Activated CD4-positive, alpha-beta T cell treated with anti-CD3 and anti-CD28 coated beads, Interleukin-2, Interleukin-6, amounts not matched to agents 100 ng/mL and 50 ng/mL, durations not matched to agents 16 hours and 8 hours (primary cell): Measurements from ENCODE around the gene APCDD1L.
A peak's percentile ranks its signal among the peaks of the same experiment; 100 is the strongest.

Source experiments
- DNase-seq: peaks from one replicate; pipeline ENCODE4 v3.0.0-alpha.2; 2020

APCDD1L gene

DNA sequence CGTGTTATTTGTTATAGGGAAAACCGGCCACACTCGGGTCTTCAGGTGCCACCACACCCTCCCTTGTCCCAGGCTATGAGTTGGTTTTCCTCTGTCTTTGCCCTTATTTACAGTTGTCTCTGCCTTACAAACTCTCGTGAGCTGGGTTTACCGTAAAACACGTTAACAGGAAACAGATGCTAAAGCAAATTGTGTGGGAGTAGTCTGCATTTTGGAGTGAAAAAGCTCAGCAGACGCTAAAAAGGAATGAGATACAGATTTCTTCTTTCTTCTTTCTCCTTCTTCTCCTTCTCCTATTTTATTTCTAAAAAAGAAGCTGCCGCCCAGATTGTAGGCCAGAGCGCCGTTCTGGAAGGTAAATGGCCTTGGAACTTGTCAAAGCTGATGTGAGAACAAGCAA lies 51.9 kb downstream of the APCDD1L start:
- no peak for DNase-seq

DNA sequence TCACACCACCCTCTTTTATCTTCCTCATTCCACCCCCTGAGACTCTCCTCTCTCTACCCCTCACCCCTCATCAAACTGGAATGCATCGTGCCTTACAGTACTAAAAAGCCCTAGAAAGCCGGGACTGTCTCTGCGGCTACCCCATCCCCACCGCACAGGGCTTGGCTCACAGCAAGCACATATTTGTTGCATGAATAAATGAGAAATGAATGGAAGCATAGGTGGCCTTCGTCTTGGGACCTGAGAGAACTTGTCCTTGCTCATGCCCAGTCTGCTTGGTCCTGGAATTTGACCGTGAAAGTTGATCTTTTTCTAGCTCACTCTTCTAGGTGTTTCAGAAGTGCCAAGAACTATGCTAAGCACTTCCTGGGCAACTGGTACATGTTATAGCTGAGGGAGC lies 53.3 kb downstream of the APCDD1L start:
- no peak for DNase-seq

DNA sequence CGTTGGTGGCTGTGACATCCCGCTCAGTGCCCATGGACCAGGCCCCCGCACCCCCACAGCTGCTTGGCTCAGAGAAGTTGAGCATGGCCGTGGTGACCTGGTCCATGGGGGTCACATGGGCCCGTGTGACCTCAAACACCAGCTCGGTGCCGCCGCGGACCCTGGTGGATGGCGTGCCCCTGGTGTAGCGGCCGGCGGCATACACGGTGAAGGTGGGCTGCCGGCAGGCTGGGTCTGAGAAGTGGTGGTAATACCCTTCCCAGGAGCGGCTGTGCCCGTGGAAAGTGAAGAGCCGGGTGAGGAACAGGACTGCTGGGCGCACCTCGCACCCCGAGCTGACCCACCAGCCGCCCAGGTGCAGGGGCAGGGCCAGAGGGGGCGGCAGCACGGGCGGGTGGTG lies 54.1 kb downstream of the APCDD1L start:
- no peak for DNase-seq

DNA sequence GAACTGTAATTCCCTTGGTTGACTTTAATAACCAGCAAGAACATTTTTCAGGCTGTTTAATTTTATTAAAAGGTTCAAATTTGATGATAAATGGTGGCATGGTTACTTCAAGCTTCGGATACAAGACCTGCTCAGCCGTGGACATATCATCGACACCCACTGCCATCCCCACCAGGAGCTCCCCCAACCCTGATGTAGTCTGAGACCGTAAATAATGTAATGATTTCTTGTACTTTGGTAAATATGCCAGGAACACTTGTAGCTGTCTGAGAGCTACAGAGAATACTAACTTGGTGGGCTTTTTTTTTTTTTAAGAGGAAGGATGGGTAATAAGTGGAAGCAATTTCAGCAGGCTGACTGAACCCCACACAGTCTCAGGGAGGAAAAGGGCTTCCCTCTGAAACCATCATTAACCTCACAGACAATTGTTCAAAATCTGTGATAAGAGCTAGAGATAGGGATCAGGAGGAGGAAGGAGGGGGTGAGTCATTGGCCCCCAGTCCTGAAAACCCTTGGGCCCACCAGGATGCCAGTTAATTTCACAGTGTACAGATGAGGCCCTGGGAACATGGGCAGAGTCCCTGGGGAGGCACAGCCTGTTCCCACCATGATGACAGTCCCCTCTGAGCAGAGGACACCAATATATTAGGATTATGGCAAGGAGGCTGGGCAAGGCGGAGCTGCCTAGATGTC lies 56.0 kb downstream of the APCDD1L start:
- DNase-seq = no peak

DNA sequence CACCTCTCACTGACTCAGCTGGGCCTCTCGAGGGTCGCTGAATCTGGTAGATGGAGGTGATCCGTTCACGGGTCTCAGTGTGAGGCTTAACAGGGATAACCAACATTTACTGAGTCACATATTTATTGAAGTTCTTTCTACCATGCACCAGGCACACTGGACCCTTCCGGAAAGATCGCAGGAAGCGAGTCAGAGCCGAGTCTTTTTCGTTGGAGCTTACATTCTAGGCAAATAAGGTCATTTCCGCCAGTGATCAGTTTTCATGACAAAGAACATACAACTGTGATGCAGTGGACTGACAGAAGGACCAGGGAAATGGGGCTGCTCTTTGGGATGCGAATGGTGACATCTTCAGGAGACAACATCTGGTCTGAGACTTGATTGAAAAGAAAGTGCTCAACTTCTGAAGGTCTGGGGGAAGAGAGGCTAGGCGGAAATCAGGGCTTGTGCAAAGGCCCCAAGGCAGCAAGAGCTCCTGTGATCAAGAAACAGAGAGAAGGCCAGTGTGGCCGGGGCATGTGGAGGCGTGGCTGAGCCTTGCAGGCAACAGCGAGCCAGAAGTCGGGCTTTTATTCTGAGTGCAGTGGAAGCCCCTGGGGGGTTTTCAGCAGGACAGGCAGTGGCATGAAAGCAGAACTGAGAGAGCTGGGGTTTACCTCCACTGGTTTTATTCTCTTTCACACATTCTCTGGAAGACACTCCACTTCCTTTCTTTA lies 56.7 kb downstream of the APCDD1L start:
- no peak for DNase-seq

DNA sequence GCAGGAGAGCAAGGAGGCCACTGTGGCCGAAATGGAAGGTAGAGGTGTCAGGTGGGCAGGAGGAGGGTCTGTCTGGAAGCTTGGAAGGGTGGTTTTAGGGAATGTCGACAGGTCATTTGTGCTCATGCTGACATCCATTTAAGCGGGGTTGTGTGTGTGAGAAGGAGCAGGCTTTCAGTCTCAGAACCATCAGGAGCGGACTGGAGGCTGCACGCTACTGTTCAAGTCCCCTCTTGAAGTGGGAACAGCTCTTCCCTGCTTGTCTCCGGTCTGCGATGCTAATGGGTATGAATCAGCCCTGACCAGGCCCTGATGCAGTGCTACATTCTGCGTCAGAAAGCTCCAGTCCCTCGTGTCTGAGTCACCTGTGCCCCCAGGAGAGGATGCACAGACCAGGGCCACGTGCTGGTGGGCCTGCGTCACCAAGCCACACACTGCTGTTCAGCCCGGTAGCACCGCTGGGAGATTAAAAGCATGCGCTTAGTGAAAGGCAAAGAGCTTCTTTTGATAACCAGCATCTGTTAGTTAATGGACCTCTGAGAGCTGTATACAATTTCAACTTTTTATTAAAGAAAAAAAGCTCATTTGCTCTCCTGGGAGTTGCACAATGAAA lies 58.0 kb downstream of the APCDD1L start:
- DNase-seq = no peak

DNA sequence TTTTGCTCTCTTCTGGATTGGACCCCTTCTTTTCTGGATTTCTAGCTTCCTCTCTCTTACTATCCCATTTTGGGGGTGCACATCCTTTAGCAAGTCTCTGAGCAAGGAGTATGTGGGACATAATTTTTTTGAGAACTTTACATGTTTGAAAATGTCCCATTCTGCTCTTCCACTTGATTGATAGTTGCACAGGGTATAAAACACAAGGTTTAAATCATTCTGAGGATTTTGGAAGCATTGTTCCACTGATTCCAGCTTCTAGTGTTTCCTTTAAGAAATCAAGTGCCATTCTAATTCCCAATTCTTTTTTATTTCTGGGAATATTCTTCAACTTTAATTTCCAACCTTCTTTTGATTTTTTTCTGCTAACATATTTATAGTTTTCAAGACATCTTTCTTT lies 60.7 kb downstream of the APCDD1L start:
- DNase-seq = no peak

DNA sequence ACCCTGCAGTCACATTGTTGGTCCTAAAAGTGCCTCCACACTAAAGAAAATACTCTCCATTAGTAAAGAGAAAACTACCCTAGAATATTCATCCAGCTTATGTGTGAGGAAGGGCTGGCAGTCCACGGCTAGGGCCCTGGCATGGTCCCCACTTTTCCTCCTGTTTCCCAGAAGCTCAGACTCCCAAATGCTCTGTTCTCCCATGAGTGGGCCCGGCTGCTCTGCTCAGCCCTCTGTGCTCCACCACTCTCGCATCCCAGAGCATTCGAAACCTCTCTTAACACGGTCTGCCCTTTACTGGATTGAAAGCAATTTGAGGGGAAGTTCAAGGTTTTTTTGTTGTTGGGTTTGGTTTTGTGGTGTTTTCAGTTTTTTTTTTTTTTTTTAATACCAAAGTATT lies 61.8 kb downstream of the APCDD1L start:
- no peak for DNase-seq

DNA sequence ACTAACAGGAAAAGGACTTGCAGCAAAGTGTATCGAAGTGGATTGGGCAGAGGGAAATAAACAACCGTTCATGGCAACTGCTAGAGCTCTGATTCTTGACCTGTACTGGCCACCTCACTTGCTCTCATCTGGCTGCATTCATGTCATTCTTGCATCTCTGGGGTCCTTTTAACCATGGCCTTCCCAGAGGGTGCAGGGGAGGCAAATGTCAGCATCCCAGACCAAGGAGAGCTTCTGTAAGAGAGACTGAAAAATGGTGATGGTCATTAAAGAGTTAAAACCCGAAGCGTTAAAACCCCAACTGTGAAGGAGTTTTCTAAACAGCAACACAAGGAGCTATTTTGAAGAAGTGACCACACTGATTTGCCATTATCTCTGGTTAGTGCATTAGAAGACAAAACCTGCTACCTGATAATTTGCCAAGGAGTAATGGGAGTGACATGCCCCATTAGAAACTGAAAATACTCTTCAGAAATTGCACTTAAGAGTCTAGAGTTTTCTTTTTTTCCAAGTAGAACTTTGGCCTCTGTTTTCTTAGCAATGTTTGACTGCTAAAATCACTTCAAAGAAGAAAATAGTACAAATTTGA lies 62.4 kb downstream of the APCDD1L start:
- no peak for DNase-seq

DNA sequence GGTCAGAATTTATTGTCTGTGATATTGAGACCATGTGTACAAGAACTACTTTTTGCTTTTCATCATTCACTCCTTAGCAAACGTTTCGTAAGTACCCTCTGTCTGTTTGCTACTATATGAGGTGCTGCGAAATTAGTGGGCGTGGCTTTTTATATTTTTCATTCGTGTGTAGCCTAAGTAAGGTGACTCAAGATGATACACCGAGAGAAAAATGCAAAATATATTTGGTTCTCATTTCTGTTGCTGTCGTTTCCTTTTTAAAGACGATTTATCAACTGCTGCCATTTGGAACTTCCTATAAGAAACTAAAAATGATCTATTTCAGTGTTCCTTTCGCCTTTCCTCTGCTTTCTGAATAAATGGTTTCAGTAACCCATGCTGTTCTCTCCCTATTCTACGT lies 64.9 kb downstream of the APCDD1L start:
- no peak for DNase-seq

DNA sequence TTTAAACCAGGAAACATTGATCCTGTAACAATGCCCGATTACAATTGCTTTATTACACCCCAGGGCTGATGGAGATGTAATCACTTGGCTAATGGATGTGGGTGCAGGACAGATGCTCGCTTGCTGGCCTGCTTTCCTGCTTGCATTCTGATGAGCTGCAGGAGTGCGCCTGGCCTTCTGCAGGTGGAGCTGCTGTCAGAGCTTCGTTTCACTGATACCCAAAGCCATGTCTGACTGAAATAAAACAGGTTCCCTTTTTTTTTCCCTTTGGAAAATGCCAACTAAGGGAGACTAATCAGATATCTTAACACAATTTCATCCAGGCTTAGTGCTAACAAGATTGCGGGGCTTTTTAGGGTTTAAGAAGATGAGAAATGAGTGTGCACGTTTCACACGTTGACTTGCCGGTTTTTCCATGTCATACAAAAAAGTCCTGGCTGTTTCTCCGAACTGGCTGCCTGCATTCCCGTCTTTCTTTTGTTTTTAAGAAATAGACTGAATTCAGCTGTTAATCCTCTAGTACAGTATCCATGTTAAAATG lies 65.4 kb downstream of the APCDD1L start:
- DNase-seq = no peak

DNA sequence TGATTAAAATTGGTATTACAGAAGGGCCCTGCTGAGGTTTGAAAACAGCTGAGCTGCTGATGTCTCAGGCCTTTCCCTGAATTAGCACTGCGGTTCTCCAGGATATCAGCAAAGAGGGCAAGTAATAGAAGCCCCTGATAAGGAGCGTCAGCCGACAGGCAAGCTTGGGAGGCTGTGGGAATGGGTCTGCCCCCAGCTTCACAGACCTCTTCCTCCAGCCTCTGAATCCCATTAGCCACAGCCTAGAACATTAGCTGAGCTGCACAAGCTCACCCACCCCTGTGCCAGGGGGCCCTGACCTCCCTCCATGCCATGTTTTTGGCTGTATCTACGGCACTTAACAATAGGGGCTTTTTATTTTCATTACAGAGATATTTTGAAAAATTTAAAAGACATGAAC lies 66.2 kb downstream of the APCDD1L start:
- no peak for DNase-seq

DNA sequence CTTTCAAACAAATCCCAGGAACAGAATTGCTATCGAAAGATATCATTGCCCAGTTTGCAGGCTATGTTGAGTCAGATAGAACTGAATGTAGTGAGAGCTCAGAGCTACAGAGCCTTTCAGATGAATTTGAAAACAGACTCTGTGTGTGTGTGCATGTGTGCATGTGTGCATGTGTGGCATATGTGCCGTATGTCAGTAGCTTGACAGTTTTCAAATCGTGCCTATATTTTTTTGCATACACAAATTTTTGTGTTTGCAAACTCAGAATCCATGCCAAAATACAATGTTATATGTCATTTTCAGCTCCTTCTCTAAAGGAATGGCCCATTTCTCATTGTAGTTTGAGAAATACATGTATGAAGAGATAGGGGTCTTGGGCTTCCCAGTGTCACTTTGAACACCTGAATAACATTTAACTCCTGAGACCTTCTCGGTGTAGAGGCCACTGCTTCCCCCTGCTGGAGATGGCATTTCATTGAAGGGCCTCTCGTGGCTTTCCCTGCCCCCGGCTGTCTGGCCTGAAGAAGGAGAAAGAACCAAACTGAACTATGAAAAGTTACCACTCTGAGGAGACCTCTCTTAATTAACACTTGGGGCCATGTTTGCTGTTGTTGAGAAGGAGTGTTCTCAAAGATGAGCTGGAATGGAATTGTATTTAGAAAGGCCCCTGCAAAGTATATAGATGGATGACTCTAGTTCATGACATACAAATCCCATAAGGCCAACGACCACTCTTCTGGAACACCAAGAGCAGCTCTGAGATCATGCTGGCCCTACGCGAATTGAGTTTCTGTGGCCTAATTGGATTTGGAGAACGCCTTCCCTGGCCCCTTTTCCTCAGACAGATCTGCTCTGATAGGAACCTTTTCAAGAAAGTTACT lies 67.4 kb downstream of the APCDD1L start:
- DNase-seq = peak; percentile 55

DNA sequence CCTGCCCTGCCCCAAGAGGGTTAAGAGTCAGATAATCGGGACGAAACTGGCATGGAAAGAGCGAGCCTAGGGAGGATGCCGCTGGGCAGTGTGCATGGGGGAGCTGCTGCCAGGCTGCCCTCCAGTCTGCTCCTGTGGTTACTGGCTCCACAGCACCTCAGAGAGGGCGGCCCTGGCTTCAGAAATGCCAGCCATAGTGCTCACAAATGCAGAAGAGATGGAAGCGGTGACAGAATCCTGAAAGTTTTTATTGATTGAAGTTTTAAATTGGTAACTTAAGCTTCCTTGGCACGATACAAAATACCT lies 68.3 kb downstream of the APCDD1L start:
- no peak for DNase-seq

DNA sequence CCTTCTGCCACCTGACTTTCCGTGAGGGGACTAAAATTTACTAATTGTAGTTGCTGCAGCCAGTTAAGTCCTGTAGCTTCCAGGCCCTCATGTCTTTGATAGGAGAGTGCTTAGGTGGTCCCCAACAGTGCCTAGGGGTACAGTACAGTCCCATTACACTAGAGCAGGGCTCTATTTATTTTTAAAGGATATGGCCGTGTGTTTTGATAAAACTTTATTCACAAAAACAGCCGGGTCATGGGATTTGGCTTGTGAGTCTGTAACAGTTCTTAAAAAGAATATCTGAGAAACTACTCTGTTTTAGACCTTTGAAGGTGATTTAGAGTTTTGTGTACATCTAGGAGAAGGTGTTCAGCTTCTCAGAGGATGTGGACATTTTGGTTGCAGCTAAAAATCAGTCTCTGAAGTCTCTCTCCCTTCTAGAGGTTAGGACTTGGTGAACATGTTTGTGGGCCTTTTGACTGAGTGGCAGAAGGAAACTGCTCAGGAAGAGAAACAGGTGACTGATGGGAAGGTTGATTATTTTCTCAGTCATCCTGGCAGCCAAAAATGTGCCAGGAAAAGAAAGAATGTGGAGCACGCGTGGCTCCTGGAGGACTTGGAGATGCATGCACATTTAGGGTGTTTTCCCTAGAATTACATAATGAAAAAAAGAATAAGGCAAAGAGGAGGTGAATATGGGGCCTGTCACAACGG lies 68.8 kb downstream of the APCDD1L start:
- no peak for DNase-seq

DNA sequence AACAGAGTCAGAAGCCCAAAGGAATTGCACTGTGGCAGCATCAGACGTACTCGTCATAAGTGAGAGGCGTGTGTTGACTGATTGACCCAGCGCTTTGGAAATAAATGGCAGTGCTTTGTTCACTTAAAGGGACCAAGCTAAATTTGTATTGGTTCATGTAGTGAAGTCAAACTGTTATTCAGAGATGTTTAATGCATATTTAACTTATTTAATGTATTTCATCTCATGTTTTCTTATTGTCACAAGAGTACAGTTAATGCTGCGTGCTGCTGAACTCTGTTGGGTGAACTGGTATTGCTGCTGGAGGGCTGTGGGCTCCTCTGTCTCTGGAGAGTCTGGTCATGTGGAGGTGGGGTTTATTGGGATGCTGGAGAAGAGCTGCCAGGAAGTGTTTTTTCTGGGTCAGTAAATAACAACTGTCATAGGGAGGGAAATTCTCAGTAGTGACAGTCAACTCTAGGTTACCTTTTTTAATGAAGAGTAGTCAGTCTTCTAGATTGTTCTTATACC lies 70.4 kb downstream of the APCDD1L start:
- DNase-seq = no peak

DNA sequence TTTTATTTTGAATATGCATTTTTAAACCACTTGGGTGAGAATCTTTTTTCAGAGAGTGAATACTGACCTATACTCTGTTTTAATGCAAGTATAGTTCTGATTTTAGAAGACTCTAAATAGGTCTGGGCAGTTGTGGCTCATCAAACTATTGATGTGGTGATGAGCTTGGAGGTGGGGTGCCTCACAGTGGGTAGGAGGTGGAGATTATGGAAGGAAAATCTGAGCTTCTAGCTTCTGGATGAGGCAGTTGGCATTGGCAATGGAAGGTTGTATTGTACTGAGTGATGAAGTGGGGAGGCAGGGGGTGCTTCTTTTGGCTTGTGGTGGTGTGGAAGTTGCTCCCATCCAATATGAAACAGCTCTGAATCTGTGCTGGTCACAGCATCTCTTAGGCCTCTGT lies 73.5 kb downstream of the APCDD1L start:
- no peak for DNase-seq

DNA sequence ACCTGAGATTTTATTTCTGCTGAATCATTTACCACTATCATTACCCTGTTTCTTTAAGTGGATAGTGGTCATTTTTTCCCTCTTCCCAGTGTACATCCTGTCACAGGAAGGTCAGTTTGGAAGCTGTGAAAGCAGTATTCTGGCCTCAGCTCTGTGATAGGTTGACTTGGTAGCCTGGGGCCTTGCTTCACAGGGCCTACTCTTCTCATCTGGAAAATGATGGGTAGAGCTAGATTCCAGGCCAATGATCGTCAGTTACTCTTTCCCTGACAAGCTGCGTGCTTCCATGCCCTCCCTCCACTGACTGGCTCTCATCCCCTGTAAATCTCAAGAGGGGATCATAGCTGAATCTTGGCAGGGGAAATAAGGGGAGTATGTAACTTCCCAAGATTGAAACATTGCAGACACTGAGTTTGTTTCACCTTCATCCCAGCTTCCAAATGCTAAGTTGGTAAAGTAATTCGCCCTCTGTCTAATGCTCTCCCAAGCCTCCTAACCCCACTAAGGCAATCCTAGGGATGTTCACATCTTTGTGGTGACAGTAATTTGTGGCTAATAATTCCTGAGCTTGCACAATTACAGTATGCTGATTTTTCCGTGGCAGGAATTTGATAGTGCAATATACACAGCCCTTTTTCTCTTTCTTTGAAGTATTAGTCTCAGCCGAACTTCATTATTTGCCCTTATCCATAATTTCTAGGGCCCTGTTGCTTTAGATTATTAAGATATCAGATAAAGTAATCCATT lies 75.0 kb downstream of the APCDD1L start:
- DNase-seq = no peak

DNA sequence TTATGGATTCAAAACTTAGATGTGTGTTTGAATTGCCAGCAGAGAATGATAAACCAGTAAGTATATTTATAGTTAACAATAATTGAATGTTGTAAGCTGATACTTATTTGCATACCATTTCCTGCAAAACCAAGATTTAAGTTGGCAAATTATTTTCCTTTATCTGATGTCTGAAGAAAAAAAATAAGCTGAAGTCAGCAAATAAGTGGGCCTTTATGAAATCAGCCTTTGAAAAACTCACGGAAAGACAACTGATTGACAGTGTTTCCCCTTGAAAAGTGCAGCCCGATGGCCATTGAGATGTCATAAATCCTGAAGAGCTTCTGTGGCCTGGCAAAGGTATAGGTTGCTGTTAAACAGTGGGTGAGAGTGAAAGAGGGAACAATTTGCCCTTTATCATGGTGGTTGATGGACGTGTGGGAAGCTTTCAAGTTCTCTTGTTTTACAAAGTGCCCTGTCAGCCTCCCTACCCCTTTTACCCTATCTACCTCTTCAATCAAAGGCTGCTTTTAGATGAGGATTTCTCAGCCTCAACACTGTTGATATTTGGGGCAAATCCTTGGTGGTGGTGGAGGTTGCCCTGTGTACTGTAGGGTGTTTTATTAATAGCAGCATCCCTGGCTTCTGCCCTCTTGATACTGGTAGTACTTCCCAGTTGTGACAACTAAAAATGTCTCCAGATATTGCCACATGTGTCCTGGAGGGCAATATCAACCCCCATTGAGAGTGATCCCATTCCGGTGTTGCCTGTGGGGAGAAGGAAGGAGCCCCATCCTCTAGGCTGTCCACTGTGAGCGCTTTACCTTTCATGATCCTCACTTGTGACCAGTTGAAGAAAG lies 76.0 kb downstream of the APCDD1L start:
- DNase-seq = no peak
